ENCODE measurements around the gene COQ4. TPM values are rescaled to one million over a fixed set of nuclear protein-coding genes. Genes with fewer than 3 reads are reported as not detected.

Gene COQ4
- total RNA-seq, 2 donors from 2014 or later = 48.1 to 50.7 TPM

- Mint-ChIP-seq H3K36me3 (ENCODE audit: low read depth) (peaks cover 3% of the 10 kb centered on the region), H3K27me3 (ENCODE audit: insufficient read depth) (peaks cover 36% of the 10 kb centered on the region), H3K4me3 (peak overlapping the region; percentile 39), H3K27ac (no peak overlapping the region), H3K4me1 (peaks cover 11% of the 10 kb centered on the region), H3K9me3 (no peaks in the 10 kb centered on the region)
- peaks cover 3% of the 10 kb centered on the region for H3K4me1 ChIP-seq (ENCODE audit: control insufficient read depth, insufficient read depth, low read length)
- peak; percentile 96 for DNase-seq
- TF ChIP-seq CTCF (conservative IDR thresholded peaks at IDR 0.05) = peak; percentile 94
- H3K36me3 ChIP-seq (ENCODE audit: control insufficient read depth, insufficient read depth, low read length) = no peaks in the 10 kb centered on the region
- no peak overlapping the region for H3K27ac ChIP-seq (ENCODE audit: low read depth, low read length)
- H3K9ac ChIP-seq (ENCODE audit: extremely low read depth, low read length, poor library complexity, severe bottlenecking) = no peak overlapping the region
- no peaks in the 10 kb centered on the region for H3K9me3 ChIP-seq (ENCODE audit: control insufficient read depth, low read length)
- 21 to 34% methylated on average over 9 to 20 of the region's 20 CpGs for WGBS, 2 experiments (ENCODE audit: insufficient coverage in 1 of 2, insufficient read length in 1 of 2)
- H3K4me3 ChIP-seq (ENCODE audit: low read length) = no peak overlapping the region
- no peaks in the 10 kb centered on the region for H3K27me3 ChIP-seq (ENCODE audit: control insufficient read depth, insufficient read depth, low read length, poor library complexity, severe bottlenecking)
These were observed 39.5 kb downstream of the COQ4 start for GRCh38 chr9:128361986-128362646.

GRCh38 chr9:128362774-128363173 lies 40.1 kb downstream of the COQ4 start:
- H3K27ac Mint-ChIP-seq = no peak overlapping the region
- H3K4me3 Mint-ChIP-seq = no peak overlapping the region
- Histone ChIP-seq H3K36me3 (ENCODE audit: control insufficient read depth, insufficient read depth, low read length) (no peaks in the 10 kb centered on the region), H3K9me3 (ENCODE audit: control insufficient read depth, low read length) (no peaks in the 10 kb centered on the region), H3K9ac (ENCODE audit: extremely low read depth, low read length, poor library complexity, severe bottlenecking) (no peak overlapping the region), H3K27me3 (ENCODE audit: control insufficient read depth, insufficient read depth, low read length, poor library complexity, severe bottlenecking) (no peaks in the 10 kb centered on the region), H3K4me1 (ENCODE audit: control insufficient read depth, insufficient read depth, low read length) (peaks cover 3% of the 10 kb centered on the region), H3K27ac (ENCODE audit: low read depth, low read length) (no peak overlapping the region), H3K4me3 (ENCODE audit: low read length) (no peak overlapping the region)
- peaks cover 11% of the 10 kb centered on the region for H3K4me1 Mint-ChIP-seq
- WGBS, 2 experiments (ENCODE audit: insufficient coverage in 1 of 2, insufficient read length in 1 of 2) = 91 to 100% methylated on average over 2 to 3 of the region's 3 CpGs
- peaks cover 43% of the 10 kb centered on the region for H3K27me3 Mint-ChIP-seq (ENCODE audit: insufficient read depth)
- H3K9me3 Mint-ChIP-seq = no peaks in the 10 kb centered on the region
- no peak for DNase-seq
- no peaks in the 10 kb centered on the region for H3K36me3 Mint-ChIP-seq (ENCODE audit: low read depth)
- TF ChIP-seq CTCF (conservative IDR thresholded peaks at IDR 0.05) = no peak

- peak; percentile 63 for DNase-seq
- TF ChIP-seq CTCF (conservative IDR thresholded peaks at IDR 0.05) = no peak
- Mint-ChIP-seq H3K9me3 (no peaks in the 10 kb centered on the region), H3K36me3 (ENCODE audit: low read depth) (no peaks in the 10 kb centered on the region), H3K27ac (peak overlapping the region; percentile 94), H3K4me1 (peaks cover 16% of the 10 kb centered on the region), H3K27me3 (ENCODE audit: insufficient read depth) (peaks cover 44% of the 10 kb centered on the region), H3K4me3 (peak overlapping the region; percentile 47)
- no peaks in the 10 kb centered on the region for H3K36me3 ChIP-seq (ENCODE audit: control insufficient read depth, insufficient read depth, low read length)
- peak overlapping the region; percentile 43 for H3K9ac ChIP-seq (ENCODE audit: extremely low read depth, low read length, poor library complexity, severe bottlenecking)
- whole genome bisulfite sequencing, 2 experiments (ENCODE audit: insufficient coverage in 1 of 2, insufficient read length in 1 of 2) = 56 to 68% methylated on average over 2 to 4 of the region's 4 CpGs
- peak overlapping the region; percentile 98 for H3K27ac ChIP-seq (ENCODE audit: low read depth, low read length)
- H3K4me3 ChIP-seq (ENCODE audit: low read length) = peak overlapping the region; percentile 50
- no peaks in the 10 kb centered on the region for H3K27me3 ChIP-seq (ENCODE audit: control insufficient read depth, insufficient read depth, low read length, poor library complexity, severe bottlenecking)
- H3K4me1 ChIP-seq (ENCODE audit: control insufficient read depth, insufficient read depth, low read length) = peaks cover 3% of the 10 kb centered on the region
- H3K9me3 ChIP-seq (ENCODE audit: control insufficient read depth, low read length) = no peaks in the 10 kb centered on the region
These were observed 42.9 kb downstream of the COQ4 start for GRCh38 chr9:128365525-128365924.
